Stimulated activated CD4-positive, alpha-beta T cell treated with anti-CD3 and anti-CD28 coated beads, Interleukin-15, amount 100 ng/mL, for 1 hour (primary cell): ENCODE results near the gene SOWAHD.
"Not testable (repeated sequence)": the region's sequence is repeated elsewhere in the genome, so short reads cannot be mapped to it uniquely, and the experiment has no call there.

Experiments
- DNase-seq, 2 donors: peaks; one replicate each; pipeline ENCODE4 v3.0.0-alpha.2; 2020; ENCODE audit warnings: low read depth in 1 of 2, low spot score in 1 of 2

Gene SOWAHD, protein sequence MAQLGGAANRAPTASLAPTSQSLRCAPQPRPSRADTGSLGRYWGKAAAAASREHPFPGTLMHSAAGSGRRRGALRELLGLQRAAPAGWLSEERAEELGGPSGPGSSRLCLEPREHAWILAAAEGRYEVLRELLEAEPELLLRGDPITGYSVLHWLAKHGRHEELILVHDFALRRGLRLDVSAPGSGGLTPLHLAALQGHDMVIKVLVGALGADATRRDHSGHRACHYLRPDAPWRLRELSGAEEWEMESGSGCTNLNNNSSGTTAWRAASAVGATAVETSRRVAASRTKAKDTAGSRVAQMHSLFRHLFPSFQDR

DNA sequence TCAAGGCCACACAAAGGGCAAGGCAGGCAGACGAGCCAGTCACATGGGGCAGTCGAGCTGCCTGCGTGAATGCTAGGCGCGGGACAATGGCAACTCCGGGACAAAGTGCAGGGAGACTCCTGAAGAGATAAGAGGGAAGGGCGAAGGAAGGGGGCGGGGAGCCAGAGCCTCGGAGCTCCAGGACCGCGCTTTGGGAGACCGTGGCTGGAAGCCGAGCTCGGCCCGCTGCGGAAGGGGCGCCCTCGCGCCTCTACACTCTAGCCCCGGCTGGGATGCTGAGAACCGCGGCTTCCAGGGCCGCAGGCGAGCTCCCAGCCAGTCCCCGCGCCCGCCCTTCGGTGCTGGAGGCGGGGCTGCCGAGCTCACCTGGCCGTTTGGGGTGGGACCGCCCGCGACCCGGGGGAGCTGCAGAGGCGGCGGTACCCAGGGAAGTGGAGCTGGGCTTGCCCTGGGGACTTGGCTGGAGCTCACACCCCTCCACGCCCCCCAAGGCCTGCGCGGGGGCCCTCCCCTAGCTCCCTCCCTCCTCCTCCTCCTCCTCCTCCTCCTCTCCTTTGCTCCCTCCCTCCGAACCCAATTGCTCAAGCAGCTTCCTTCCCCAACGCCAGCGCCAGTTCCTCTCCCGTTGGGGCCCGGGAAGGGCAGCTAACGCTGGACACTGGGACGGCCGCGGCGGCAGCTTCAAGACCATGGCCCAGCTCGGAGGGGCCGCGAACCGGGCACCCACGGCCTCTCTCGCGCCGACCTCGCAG, at the start of gene SOWAHD:
Gene SOWAHD (plus strand): TSS at position 610 of the 752 bp plus-strand sequence. CDS start 80 bp downstream, at position 690.
- no peak for DNase-seq

DNA sequence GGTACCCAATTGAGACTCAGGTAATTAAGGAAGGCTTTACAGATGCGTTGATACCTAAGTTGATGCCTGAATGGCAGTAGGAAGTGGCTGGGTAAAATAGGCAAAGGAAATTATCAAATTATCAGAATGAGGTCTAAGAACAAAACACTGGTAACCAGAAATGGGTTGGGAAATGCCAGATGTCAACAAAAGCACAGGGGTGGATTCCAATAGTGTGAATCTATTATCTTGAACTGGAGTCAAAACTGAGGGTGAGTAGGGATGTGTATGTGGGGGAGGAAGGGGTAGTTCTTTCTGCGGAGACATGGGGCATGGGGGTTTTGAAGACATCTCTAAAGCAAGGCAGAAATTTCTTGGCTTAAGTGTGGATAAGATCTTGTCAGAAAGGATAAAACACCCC, 49.5 kb upstream of the SOWAHD start:
- DNase-seq: no peak

DNA sequence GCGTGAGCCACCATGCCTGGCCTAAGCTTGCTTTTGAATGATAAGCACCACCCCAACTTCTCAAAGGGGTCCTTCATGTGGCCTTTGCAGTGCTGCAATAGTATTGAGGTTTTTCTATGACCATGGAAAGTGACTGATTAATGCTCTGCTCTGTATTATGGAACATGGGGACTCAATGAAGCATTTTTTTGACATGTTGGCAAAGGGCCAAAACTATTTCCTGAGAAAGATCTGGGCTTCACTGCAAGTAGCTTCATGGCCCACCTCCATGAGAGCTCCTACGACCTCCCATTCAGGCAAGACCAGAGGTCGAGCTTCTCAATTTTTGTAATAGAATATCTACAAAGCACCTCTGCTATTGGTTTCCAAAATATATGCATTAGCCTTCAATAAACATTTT, 48.8 kb upstream of the SOWAHD start:
- DNase-seq: no peak

DNA sequence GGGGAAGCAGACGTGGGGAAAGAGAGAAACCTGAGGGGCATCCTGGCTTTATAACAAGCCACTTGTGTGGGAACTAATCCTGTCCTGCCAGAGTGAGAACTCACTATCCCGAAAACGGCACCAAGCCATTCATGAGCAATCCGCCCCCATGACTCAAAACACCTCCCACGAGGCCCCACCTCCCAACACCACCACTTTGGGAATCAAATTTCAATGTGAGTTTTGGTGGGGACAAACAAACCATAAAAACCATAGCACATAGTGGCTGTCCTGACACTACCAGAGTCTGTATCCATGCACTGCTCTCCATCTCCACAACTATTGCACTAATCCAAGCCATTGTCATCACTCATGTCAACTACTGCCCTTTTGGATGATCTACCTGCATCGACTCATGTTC, 36.9 kb upstream of the SOWAHD start:
- no peak for DNase-seq

DNA sequence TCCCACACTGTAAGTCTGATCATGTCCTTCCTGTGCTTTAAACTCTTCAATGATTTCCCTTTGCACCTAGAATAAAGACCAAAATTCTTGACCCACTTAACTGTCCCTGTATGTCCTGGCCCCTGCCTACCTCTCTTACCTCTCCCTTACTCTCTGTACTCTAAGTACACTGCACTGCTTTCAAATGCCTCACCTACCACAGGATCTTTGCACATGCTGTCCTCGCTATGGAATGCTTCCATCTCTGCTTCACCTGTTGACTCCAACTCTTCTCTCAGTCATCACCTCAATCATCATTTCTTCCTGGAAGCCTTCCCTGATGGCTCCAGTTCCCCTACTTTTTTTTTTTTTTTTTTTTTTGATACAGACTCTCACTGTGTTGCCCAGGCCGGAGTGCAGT, 36.5 kb upstream of the SOWAHD start:
- no peak for DNase-seq

DNA sequence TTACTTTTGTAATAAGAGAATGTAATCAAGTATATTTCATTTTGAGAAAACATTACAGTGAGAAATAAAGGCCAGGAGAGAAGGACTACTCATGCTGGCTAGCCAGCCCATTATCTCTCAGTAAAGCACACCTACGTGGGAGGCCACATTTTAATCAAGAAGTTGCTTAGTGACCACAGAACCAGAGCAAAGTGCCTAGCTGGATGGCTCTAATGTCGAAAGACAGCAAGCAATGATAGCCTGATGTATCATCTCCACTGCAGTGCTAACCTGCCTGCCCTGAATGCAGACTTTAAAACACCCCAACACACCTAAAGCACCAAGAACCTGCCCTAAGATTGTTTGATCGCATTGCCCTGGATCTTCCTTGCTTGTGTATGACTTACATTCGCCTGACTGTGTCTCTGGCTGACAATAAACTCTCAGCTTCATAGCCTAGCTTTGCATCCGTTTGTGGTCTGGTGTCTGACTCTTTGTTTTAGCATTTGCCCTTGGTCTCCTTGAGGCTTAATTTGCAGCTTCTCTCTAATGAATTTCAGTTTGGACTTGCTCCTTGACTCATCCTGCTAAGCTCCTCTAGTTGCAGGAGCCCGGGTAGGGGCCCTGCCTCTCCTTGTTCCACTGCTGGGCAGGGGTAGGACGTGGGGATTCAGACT, 31.4 kb upstream of the SOWAHD start:
- no peak for DNase-seq

DNA sequence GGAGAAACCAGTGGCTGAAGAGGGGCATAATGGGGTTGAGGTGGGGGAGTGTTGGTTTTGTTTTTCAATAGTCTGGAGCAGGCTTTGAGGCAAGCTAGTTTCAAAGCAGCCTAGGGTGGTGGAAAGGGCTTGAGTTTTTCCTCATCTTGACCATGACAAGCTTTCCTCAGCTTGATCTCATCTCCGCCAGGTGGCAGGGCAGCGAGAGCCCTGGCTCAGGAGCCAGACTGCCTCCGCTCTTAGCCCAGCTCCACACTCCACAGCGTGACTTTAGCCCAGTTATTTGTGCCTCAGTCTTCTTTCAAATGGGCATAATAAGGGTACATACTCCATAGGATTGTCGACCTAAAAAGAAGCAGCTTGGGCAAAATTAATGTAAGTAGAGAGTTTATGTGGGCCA, 29.9 kb upstream of the SOWAHD start:
- DNase-seq: no peak

DNA sequence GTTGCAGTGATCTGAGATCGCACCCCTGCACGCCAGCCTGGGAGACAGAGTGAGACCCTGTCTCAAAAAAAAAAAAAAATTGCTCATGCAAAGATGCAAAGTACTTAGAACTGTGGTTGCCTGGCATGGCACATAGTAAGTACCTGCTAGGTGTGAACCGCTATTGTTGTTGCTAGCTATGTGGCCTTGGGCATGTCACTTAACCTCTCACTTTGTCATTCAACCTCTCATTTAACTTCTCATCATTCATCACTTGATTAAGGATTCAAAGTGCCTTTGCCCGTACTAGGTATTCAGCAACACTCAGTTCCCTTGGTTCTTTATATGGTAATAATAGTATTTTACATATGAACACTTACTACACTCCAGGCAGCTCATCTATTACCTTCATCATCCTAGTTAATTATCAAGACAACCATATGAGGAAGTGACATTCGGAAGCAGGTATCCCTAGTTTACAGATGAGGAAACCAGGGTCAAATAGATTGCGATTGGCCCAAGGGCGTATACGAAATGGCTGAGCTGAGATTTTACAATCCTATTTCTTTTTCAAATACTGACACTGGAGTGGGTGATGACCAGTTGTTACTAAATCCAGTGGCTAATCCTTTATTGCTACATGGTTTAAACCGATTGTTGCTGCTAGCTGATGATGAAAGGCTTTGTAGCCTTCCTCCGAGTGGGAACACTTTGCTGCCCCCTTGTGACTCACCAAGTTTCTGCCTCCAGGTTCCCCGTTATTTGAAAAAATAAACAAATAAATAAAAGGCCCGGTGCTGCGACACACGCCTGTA, 28.8 kb upstream of the SOWAHD start:
- DNase-seq: peak; percentile 27 to 33

DNA sequence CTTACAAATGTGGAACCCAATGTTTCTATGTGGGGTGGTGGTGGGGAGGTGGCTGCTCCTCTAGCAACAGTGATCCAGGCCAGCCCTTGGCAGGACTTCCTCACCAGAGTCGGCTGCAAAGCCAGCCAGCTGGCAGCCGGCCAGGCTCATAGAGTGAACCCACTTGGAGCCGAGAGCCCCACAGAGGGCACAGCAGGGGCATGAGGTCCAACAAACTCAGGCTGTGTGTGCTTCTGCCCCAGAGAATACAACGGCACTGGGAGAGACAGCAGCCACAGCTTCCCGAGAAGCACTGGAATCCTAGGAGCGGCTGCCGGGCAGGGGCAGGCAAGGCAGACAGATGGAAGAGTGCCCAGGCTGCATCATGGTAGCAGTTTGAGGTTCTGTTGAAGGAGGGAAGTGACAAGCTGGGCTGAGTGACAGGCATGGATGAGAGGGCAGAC, 23.5 kb upstream of the SOWAHD start:
- DNase-seq: no peak

DNA sequence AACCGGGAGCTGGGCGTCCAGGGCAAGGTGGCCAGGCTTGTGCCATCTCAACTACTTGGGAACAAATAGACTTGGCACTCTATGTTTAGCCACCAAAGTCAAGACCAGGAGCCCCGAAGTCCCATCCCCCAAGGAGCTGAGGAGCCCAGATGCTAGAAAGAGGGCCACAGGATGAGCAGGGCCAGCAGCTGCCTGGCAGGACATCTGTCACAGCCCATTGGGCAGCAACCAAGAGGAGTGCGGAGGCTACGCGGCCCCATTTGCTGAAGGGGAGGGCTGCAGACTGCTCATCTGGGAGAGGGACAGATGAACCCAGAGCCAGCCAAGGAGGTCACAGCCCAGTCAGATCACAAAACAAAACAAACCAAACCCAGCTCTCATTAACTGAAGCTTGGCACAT, 22.9 kb upstream of the SOWAHD start:
- no peak for DNase-seq

DNA sequence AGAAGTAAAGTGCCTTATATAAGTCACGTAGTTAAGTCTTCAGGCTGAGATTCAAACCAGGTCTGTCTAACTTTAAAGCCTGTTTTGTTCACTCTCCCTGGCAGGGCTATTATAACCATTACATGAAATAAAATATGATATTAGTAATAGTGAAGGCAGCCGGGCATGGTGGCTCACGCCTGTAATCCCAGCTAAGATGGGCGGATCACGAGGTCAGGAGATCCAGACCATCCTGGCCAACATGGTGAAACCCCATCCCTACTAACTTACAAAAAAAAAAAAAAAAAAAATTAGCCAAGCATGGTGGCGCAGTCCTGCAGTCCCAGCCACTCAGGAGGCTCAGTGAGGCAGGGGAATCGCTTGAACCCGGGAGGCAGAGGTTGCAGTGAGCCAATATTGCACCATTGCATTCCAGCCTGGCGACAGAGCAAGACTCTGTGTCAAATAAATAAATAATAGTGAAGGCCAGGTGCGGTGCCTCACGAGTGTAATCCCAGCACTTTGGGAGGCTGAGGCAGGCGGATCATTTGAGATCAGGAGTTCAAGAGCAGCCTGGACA, 22.1 kb upstream of the SOWAHD start:
- DNase-seq: no peak

DNA sequence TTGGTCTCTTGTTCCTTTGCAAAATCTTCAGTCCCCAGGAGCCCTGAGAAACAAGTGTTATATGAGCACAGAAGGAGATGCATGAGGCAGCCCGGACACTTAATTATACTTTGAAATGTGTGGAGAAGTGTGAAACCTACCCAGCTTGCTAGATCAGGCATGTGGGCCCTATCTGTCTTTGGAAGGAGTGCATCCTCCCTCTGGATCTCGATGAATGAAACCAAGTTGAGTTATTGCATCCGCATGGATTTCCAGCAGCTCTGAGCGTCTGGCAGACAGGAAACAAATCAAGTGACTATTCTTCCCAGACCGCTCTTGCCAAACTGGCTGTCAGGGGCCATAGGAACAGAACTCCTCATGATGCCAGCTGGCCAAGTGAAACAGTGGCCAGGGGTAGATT, 19.6 kb upstream of the SOWAHD start:
- no peak for DNase-seq

DNA sequence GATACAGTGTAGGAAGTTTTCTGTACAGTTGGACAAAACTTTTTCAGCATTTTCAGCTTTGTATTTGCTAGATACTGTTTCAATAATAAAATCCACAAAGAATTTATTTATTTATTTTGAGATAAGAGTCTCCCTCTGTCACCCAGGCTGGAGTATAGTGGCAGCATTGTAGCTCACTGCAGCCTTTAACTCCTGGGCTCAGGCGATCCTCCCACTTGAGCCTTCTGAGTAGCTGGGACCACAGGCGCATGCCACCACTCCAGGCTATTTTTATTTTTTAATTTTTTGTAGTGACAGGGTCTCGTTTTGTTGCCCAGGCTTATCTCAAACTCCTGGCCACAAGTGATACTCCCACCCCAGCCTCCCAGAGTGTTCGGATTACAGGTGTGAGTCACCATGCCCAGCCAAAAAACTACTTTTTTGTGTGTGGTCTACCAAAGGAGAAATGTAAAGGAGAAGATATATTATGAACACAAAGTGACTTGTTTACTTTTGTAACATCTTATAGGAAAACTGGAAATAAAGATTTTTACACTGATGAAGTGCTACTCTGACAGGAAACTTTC, 13.0 kb upstream of the SOWAHD start:
- DNase-seq: no peak

DNA sequence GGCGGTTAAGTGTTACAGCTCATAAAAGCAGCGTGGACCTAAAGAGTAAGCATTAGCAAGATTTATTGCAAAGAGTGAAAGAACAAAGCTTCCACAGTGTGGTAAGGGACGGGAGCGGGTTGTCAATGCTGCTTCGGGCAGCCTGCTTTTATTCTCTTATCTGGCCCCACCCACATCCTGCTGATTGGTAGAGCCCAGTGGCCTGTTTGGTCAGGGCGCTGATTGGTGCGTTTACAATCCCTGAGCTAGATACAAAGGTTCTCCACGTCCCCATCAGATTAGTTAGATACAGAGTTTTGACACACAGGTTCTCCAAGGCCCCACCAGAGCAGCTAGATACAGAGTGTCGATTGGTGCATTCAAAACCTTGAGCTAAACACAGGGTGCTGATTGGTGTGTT, 8.3 kb upstream of the SOWAHD start:
- DNase-seq: not testable (repeated sequence)

DNA sequence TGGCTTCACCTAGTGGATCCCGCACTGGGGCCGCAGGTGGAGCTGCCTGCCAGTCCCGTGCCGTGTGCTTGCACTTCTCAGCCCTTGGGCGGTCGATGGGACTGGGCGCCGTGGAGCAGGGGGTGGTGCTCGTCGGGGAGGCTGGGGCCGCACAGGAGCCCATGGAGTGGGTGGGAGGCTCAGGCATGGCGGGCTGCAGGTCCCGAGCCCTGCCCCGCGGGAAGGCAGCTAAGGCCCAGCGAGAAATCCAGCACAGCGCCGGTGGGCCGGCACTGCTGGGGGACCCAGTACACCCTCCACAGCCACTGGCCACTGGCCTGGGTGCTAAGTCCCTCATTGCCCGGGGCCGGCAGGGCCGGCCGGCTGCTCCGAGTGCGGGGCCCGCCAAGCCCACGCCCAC, 7.6 kb upstream of the SOWAHD start:
- DNase-seq: not testable (repeated sequence)

DNA sequence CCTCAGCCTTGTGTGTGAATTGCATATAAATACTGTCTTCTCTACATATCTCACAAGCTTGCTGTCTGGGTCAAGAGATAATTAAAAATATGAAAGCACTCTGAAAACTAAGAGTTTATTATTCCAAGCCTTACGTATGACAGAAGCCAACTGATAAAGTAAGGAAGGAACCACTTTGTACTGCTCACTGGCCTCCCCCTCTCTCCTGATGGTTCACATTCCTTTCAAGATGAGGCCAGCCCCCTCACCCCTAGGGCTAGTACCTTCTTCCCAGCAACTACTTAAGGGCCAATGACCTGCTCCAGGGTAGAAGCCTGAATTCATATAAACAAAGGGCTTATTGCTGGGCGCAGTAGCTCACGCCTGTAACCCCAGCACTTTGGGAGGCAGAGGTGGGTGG, 5.4 kb upstream of the SOWAHD start:
- DNase-seq: no peak

DNA sequence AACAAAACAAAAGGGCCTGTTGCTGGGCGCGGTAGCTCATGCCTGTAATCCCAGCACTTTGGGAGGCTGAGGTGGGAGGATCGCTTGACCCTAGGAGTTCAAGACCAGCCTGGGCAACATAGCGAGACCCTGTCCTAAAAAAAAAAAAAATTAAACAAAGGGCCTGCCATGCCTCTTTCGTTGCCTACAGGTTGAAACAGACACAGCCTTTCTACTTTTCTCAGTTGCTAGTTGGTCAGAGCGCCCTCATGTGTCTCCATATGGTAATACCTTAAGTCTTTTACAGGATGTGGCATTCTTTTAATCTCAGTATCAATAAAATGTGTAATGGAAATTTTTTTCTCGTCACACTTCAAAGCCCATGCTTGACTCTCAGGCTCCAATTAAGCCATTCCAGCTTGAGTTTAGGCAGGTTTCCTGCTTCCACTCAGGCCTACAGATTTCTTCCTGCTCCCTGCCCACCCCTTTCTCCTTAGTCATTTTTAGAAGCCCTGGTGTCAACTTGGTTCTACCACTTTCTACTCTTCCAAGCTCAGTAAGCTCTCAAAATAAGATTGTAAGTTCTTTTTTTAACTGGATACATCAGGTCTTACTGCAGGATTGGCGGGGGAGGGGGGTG, 4.6 kb upstream of the SOWAHD start:
- peak in 1 of 2 donors; percentile 10 for DNase-seq

DNA sequence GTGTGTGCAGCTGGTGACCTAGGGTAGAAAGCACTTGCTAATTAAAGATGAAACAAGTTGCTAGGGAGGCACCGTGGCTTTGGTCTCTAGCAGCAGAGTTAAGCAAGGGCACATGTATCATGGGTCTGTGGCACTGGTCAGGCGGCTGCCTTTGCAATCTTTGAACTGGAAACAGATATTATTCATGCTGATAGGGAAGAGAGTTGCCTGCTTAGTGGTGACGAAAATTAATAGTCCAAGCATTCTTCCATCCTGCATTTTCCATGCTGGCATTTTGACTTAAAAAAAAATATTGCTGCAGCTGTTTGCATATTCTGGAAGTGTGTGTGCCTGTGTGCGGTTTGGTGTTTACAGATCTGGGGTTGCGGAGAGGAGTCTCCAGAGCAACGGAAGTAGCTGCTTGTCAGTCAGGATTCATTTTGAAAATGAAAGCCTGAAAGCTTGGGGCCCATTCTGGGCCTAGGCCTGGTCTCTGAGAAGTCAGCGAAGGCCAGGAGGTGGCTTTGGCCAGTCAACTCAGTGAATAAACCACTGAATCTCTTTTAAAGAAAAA, 2.3 kb upstream of the SOWAHD start:
- DNase-seq: no peak

DNA sequence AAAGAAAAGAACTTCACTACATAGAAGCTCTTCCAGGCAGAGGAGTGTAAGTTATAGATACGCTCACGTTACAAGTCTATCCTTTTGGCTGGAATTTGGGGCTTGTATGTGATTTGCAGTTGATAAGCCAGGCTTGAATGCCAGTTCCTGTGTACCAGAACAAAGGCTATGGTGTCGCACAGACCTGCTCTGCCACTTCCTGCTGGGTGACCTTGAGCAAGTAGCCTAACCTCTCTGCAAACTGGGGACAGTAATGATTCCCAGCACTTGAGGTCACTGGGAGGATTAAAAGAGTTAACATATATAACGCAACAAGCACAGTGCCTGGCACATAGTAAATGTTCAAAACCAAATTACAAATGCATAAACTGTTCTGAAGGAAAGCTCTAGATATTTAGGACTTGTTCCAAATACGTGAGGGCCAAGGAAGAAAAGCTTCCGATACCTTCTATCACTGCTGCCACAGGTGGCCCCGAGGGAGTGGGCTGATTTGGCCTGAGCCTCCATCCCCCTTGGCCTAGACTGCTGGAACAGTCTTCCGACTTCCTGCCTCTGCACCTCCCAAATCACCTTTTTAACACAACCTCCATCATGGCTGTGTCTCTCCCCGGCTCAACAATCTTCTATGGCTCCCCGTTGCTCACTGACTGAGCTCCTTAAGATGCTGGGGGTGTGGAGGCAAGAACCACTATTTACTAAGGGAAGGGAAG, 1.3 kb upstream of the SOWAHD start:
- DNase-seq: no peak
